DOHH2 (cell line): ENCODE measurements around the gene AHSG.

Experiments
- EZH2phosphoT487 ChIP-seq: fragments of 200-600 bp; sonication (generic); IDR thresholded peaks from 2 replicates; pipeline ENCODE4 v1.6.1; 2017; ENCODE audit warnings: borderline replicate concordance, mild to moderate bottlenecking, antibody characterized with exemption, low read length, moderate library complexity, mixed read lengths
- TF ChIP-seq, protein P1 (sequence below): fragments of 200-600 bp; sonication (generic); IDR thresholded peaks from one replicate; pipeline ENCODE4 v1.5.1; 2014; ENCODE audit warnings: antibody characterized with exemption, mild to moderate bottlenecking, low read depth, low read length; ENCODE audit not compliant: poor library complexity, severe bottlenecking

- TF ChIP-seq, protein P1, sequence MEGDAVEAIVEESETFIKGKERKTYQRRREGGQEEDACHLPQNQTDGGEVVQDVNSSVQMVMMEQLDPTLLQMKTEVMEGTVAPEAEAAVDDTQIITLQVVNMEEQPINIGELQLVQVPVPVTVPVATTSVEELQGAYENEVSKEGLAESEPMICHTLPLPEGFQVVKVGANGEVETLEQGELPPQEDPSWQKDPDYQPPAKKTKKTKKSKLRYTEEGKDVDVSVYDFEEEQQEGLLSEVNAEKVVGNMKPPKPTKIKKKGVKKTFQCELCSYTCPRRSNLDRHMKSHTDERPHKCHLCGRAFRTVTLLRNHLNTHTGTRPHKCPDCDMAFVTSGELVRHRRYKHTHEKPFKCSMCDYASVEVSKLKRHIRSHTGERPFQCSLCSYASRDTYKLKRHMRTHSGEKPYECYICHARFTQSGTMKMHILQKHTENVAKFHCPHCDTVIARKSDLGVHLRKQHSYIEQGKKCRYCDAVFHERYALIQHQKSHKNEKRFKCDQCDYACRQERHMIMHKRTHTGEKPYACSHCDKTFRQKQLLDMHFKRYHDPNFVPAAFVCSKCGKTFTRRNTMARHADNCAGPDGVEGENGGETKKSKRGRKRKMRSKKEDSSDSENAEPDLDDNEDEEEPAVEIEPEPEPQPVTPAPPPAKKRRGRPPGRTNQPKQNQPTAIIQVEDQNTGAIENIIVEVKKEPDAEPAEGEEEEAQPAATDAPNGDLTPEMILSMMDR: no peak
- TF ChIP-seq EZH2phosphoT487: no peak
These were observed 34.0 kb downstream of the AHSG start for GRCh38 chr3:186646841-186647240.
